ENCODE data around the gene GAB3. TPM values are rescaled to one million over a fixed set of nuclear protein-coding genes. Genes with fewer than 3 reads are reported as not detected.
A peak's percentile ranks its signal among the peaks of the same experiment; 100 is the strongest.

Gene GAB3
- total and polyA plus RNA-seq, 9 of the 15 experiments (the other 6 are each of a cell fraction or from before 2014, with no cell fraction given) = 16.1 to 31.4 (median 20.2) TPM

DNA sequence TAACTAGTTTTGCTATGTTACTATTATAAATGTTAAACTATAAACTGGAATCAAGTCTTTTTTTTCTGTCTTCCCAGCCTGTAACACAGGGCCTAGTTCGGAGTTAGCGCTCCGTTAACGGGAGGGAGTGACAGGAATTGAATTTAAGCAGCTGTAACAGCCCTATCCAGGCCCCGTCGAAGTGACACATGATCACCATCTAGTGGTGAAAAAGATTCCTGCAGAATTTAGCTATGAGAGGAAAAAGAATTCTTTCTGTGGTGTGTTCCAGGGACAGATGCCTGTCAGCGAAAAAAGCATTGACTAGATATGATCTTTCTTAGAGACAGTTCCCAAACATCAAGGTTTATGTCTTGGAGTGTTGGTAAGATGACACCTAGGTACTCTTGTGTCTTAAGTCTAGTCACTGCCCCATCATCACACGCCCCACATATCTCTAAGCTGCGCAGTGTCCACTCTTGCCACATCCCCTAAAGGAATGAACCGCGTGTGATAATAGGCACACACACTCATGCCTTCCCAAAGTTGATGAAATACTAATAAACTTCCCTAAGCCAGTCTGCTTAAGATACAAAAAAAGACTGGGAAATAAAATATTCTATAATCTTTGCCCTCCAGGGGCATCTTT, 2.1 kb downstream of the GAB3 start (continued):
- no peak for TF ChIP-seq ZNF699 (CRISPR knock-in tag; IDR thresholded peaks at IDR 0.05; ENCODE audit: insufficient replicate concordance)
- TF ChIP-seq, protein P1, sequence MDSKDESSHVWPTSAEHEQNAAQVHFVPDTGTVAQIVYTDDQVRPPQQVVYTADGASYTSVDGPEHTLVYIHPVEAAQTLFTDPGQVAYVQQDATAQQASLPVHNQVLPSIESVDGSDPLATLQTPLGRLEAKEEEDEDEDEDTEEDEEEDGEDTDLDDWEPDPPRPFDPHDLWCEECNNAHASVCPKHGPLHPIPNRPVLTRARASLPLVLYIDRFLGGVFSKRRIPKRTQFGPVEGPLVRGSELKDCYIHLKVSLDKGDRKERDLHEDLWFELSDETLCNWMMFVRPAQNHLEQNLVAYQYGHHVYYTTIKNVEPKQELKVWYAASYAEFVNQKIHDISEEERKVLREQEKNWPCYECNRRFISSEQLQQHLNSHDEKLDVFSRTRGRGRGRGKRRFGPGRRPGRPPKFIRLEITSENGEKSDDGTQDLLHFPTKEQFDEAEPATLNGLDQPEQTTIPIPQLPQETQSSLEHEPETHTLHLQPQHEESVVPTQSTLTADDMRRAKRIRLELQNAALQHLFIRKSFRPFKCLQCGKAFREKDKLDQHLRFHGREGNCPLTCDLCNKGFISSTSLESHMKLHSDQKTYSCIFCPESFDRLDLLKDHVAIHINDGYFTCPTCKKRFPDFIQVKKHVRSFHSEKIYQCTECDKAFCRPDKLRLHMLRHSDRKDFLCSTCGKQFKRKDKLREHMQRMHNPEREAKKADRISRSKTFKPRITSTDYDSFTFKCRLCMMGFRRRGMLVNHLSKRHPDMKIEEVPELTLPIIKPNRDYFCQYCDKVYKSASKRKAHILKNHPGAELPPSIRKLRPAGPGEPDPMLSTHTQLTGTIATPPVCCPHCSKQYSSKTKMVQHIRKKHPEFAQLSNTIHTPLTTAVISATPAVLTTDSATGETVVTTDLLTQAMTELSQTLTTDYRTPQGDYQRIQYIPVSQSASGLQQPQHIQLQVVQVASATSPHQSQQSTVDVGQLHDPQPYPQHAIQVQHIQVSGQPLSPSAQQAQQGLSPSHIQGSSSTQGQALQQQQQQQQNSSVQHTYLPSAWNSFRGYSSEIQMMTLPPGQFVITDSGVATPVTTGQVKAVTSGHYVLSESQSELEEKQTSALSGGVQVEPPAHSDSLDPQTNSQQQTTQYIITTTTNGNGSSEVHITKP (IDR thresholded peaks at IDR 0.05; ENCODE audit: partially characterized antibody) = no peak
- TF ChIP-seq ZFP30 (CRISPR knock-in tag; IDR thresholded peaks at IDR 0.05; ENCODE audit: borderline replicate concordance) = no peak
- TF ChIP-seq ASH1L (IDR thresholded peaks at IDR 0.05; ENCODE audit: borderline replicate concordance, low read depth, partially characterized antibody) = no peak
- no peak for TF ChIP-seq KLF10 (CRISPR knock-in tag; IDR thresholded peaks at IDR 0.05)
- no peak for TF ChIP-seq TARDBP (IDR thresholded peaks at IDR 0.05)
- no peak for TF ChIP-seq POLR2H (tag; IDR thresholded peaks at IDR 0.05; ENCODE audit: low read depth)
- TF ChIP-seq, protein P2, sequence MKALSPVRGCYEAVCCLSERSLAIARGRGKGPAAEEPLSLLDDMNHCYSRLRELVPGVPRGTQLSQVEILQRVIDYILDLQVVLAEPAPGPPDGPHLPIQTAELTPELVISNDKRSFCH (CRISPR knock-in tag; IDR thresholded peaks at IDR 0.05) = no peak
- TF ChIP-seq, protein P2 (tag; IDR thresholded peaks at IDR 0.05) = no peak
- no peak for TF ChIP-seq VEZF1 (CRISPR knock-in tag; IDR thresholded peaks at IDR 0.05)
- no peak for TF ChIP-seq HLTF (IDR thresholded peaks at IDR 0.05)
- TF ChIP-seq FOXM1 (IDR thresholded peaks at IDR 0.05; ENCODE audit: low read depth) = peak; percentile 60
- no peak for TF ChIP-seq FOXM1 (CRISPR knock-in tag; IDR thresholded peaks at IDR 0.05; ENCODE audit: low read depth)
- TF ChIP-seq MEIS2 (IDR thresholded peaks at IDR 0.05; ENCODE audit: partially characterized antibody) = peak; percentile 57
- peak; percentile 77 to 87 for TF ChIP-seq RAD21 (CRISPR knock-in tag; conservative IDR thresholded peaks at IDR 0.05 in 1 of 2, IDR thresholded peaks at IDR 0.05 in 1 of 2)
- TF ChIP-seq BHLHE40 (IDR thresholded peaks at IDR 0.05; ENCODE audit: low read length) = no peak
- TF ChIP-seq, protein P3, sequence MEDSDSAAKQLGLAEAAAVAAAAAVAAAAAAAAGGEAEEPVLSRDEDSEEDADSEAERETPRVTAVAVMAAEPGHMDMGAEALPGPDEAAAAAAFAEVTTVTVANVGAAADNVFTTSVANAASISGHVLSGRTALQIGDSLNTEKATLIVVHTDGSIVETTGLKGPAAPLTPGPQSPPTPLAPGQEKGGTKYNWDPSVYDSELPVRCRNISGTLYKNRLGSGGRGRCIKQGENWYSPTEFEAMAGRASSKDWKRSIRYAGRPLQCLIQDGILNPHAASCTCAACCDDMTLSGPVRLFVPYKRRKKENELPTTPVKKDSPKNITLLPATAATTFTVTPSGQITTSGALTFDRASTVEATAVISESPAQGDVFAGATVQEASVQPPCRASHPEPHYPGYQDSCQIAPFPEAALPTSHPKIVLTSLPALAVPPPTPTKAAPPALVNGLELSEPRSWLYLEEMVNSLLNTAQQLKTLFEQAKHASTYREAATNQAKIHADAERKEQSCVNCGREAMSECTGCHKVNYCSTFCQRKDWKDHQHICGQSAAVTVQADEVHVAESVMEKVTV (CRISPR knock-in tag; IDR thresholded peaks at IDR 0.05) = peak; percentile 76
- peak; percentile 57; the same call in 1 of the 2 replicates for TF ChIP-seq C11orf30 (IDR thresholded peaks at IDR 0.05; ENCODE audit: low read depth)

Measured in K562 (cell line).